ENCODE measurements around the gene LCN1.
"Not testable (repeated sequence)": the region's sequence is repeated elsewhere in the genome, so short reads cannot be mapped to it uniquely, and the experiment has no call there.

The LCN1 gene

DNA sequence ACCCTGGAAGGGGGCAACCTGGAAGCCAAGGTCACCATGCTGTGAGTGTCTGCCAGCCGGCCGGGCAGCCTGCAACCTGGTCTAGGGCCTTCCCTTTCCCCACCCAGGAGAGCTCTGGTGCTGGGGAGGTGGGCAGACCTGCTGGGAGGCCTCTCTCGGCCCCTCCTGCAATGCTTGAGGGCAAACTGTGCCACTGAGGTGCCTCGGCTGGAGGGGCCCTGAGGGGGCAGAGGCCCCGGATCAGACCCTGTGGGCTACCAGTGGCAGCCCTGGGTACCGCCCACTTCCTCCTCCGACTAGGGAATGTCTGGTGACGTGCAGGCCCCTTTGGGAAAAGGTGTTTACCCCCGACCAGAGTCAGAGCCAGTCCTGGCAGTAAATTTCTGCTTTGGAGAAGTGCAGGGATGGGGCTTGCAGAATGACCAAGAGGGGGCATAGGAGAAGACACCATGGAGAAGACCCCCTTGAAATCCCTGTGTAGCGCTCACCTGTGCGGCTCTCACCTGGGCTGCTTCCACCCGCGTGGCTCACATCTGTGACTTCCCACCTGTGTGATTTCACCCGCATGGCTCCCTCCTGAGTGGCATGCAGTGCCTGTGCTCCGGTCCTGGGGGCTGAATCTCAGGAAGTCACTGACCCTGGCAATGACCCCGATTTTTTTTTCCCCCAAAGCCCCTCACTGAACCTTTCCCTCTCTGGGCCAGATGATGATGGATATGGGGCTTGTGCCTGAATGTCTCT lies 1.1 kb downstream of the LCN1 start:
- no peak for DNase-seq (ENCODE audit: low read depth in 3 of 3, low spot score in 1 of 3)

- DNase-seq (ENCODE audit: low read depth in 3 of 3, low spot score in 1 of 3), result no peak
Measured at GRCh38 chr9:135522931-135523330, 1.7 kb downstream of the LCN1 start.

- DNase-seq (ENCODE audit: low read depth in 3 of 3, low spot score in 1 of 3), result no peak
Measured at GRCh38 chr9:135523521-135524129, 2.4 kb downstream of the LCN1 start.

DNA sequence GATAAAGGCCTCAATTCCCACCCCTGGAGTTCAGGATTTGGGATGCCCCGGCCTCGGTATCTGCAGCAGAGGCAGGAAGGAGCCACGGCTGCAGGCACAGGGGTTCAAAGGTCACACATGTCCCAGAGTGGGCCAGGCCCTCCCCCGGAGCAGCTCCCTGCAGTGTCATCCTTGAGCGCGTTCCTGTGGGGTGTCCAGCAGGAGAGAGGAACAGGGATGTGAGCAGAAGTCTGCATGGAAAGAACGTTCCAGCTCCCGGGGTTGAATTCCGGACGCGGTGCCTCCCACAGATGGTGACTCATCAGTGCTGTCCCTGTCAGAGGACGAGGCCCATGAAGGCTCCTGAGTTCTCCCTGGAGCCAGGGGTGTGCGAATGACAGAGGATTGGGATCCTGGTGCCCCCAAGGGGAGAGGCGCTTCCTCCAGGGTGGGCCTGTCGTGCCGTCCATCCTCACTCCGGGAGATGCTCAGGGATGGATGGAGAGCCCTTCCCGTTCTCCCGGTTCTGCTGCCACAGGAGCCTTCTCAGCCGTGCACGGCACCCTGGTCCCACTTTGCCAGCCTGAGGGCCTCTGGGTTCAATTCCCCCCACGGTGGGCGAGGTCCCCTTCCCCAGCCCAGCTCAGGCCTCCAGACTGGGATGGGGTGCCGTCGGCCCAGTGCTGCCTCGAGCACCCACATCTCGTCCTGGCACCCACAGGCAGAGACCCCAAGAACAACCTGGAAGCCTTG lies 3.1 kb downstream of the LCN1 start:
- no peak for DNase-seq (ENCODE audit: low read depth in 3 of 3, low spot score in 1 of 3)

DNA sequence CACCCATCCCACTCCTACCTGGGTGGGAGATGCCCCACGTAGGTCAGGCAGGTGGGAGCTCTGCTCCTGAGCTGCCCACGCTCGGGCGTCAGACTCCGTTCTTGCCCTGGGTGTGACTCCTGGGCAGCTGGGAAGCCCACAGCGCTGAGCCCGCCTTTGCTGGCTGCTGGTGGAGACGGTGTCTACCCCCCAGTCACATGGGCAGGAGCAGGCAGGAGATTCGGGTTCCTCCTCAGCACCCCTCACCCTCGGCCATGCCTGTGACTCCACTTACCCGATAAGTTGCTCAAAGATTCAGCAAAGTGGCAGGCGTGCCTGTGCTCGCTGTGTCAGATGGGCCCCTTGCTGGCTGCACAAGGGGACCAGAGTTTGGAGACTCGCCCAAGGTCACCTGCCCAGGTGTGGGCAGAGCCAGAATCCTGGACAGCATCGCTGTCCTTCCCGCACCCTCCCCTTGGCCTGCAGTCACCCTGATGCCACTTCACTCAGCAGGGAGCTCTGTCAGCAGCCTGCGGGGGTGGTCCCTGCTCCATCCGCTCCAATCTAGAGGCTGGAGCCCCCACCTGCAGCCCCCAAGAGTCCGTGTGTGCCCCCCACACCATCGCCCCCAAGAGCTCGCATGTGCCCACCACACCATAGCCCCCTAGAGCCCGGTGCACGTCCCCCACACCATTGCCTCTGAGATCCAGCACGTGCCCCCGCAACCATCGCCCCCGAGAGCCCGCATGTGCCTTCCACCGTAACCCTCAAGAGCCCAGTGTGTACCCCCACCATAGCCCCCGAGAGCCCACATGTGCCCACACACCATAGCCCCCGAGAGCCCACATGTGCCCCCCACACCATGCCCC lies 4.2 kb downstream of the LCN1 start:
- DNase-seq (ENCODE audit: low read depth in 3 of 3, low spot score in 1 of 3), result no peak

DNA sequence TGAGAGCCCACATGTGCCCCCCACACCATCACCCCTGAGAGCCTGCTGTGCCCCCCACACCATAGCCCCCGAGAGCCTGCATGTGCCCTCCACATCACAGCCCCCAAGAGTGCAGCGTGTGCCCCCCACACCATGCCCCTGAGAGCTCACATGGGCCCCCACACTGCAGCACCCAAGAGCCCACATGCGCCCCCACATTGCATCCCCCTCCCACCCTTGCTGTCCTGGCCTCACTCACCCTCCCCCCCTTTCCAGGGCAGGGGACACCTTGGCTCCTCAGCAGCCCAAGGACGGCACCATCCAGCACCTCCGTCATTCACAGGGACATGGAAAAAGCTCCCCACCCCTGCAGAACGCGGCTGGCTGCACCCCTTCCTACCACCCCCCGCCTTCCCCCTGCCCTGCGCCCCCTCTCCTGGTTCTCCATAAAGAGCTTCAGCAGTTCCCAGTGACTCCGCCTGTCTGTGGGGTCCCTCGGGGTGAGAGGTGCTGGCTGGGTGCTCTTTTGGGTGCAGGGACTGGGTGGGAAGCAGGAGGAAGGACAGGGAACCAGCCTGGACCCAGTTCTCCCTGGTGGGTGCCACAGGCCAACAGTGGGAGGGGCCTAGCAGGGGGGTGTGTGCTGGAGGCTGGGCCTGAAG lies 5.0 kb downstream of the LCN1 start:
- no peak for DNase-seq (ENCODE audit: low read depth in 3 of 3, low spot score in 1 of 3)

- no peak for DNase-seq (ENCODE audit: low read depth in 3 of 3, low spot score in 1 of 3)
Measured at GRCh38 chr9:135526730-135527571, 5.7 kb downstream of the LCN1 start.

GRCh38 chr9:135528842-135529435 lies 7.7 kb downstream of the LCN1 start:
- not testable (repeated sequence) for DNase-seq (ENCODE audit: low read depth in 3 of 3, low spot score in 1 of 3)

DNA sequence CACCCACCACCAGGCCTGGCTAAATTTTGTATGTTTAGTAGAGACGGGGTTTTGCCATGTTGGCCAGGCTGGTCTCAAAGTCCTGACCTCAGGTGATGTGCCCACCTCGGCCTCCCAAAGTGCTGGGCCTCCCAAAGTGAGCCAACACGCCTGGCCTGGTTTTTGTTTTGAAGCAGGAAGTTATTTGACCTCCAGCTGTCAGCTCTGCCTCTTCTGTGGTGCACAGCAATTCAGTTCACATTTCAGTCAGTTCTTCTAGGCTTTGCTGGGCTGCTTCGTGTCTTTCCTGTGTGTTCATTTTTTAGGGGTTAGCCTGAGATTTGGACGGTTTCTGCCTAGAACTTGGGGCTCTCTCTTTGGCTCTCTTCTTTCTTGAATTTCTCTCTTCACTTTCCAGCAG lies 8.9 kb downstream of the LCN1 start:
- DNase-seq (ENCODE audit: low read depth in 3 of 3, low spot score in 1 of 3), result no peak

DNA sequence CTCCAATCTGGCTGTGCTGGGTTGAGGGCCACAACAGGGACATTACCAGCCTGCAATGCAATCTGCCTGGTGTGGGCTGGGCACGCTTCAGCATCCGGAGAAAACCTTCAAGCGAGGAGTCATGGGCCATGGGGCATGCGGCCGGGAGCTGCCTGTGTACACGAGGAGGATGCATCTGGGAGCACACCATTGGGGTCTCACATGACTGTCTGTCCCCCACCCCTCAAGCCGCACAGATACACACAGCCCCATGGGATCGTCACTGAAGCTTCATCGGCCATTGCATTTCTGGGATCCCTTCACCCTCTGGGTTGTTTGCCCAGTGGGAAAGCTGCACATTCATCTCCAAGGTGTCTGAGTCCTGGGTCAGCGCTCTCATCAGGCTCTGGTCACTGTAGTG lies 9.9 kb downstream of the LCN1 start:
- no peak for DNase-seq (ENCODE audit: low read depth in 3 of 3, low spot score in 1 of 3)

GRCh38 chr9:135533113-135533512 lies 11.9 kb downstream of the LCN1 start:
- DNase-seq (ENCODE audit: low read depth in 3 of 3, low spot score in 1 of 3), result no peak

- DNase-seq (ENCODE audit: low read depth in 3 of 3, low spot score in 1 of 3), result no peak
Measured at GRCh38 chr9:135533674-135534073, 12.4 kb downstream of the LCN1 start.

GRCh38 chr9:135534192-135534711 lies 13.0 kb downstream of the LCN1 start:
- not testable (repeated sequence) for DNase-seq (ENCODE audit: low read depth in 3 of 3, low spot score in 1 of 3)

GRCh38 chr9:135534826-135535225 lies 13.6 kb downstream of the LCN1 start:
- DNase-seq (ENCODE audit: low read depth in 3 of 3, low spot score in 1 of 3), result not testable (repeated sequence)

DNA sequence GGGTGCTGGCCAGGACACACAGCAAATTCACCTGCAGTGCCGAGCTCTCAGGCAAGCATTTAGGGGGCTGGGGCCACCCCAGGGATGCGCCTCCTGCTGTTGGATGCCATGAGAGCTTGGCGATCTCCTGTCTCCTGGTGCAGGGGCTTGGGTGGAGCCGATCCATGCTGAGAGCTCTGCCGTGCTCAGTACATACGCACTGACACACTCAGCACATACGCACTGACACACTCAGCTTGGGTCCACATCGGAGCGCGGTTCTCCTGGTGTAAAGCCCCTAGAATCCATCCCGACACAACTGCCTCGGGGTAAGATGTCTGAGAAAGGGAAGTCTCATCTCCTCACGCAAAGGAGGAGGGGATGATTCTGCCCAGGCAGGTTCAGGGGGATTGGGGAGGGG lies 14.4 kb downstream of the LCN1 start:
- DNase-seq (ENCODE audit: low read depth in 3 of 3, low spot score in 1 of 3), result not testable (repeated sequence)

GRCh38 chr9:135536216-135536615 lies 15.0 kb downstream of the LCN1 start:
- no peak for DNase-seq (ENCODE audit: low read depth in 3 of 3, low spot score in 1 of 3)

GRCh38 chr9:135543262-135543894 lies 22.1 kb downstream of the LCN1 start:
- not testable (repeated sequence) for DNase-seq (ENCODE audit: low read depth in 3 of 3, low spot score in 1 of 3)

GRCh38 chr9:135544981-135545635 lies 23.9 kb downstream of the LCN1 start:
- no peak for DNase-seq (ENCODE audit: low read depth in 3 of 3, low spot score in 1 of 3)
